RWPE2 (cell line): ENCODE data around the gene CDK17.
"Not testable (repeated sequence)": the region's sequence is repeated elsewhere in the genome, so short reads cannot be mapped to it uniquely, and the experiment has no call there.

Source experiments
- ATAC-seq: fragments of 200-7000 bp; cut with Tn5 transposase; 3 replicates; pipeline ENCODE4 v1.9.1; 2021; ENCODE audit warnings: low read depth
- DNase-seq: peaks from one replicate; pipeline ENCODE4 v3.0.0-alpha.2; 2020; ENCODE audit warnings: low spot score
- H3K27ac ChIP-seq: fragments of 450-650 bp; 2 replicates; pipeline ENCODE4 v1.5.1; 2017; ENCODE audit warnings: mild to moderate bottlenecking; ENCODE audit not compliant: poor library complexity, severe bottlenecking
- H3K27me3 ChIP-seq: fragments of 250-450 bp; sonication (Bioruptor Pico); 2 replicates; pipeline ENCODE4 v1.5.1; 2021; ENCODE audit warnings: mild to moderate bottlenecking, moderate library complexity; ENCODE audit not compliant: insufficient read depth, poor library complexity, severe bottlenecking
- H3K36me3 ChIP-seq: fragments of 250-450 bp; sonication (Bioruptor Pico); 2 replicates; pipeline ENCODE4 v1.5.1; 2020; ENCODE audit warnings: low read depth, mild to moderate bottlenecking, moderate library complexity
- H3K4me1 ChIP-seq: fragments of 250-450 bp; sonication (Bioruptor Pico); 2 replicates; pipeline ENCODE4 v1.5.1; 2021; ENCODE audit warnings: mild to moderate bottlenecking, moderate library complexity; ENCODE audit not compliant: insufficient read depth, poor library complexity, severe bottlenecking
- H3K4me3 ChIP-seq: fragments of 250-450 bp; sonication (Bioruptor Pico); 2 replicates; pipeline ENCODE4 v1.5.1; 2021; ENCODE audit warnings: mild to moderate bottlenecking, moderate library complexity; ENCODE audit not compliant: severe bottlenecking
- H3K9me3 ChIP-seq: fragments of 250-450 bp; sonication (Bioruptor Pico); 2 replicates; pipeline ENCODE4 v1.5.1; 2021; ENCODE audit warnings: mild to moderate bottlenecking, moderate library complexity; ENCODE audit not compliant: severe bottlenecking
- TF ChIP-seq, protein P1 (sequence below): fragments of 450-650 bp; IDR thresholded peaks from one replicate; pipeline ENCODE4 v1.5.1; 2017; ENCODE audit warnings: mild to moderate bottlenecking, moderate library complexity; ENCODE audit not compliant: poor library complexity, severe bottlenecking

The CDK17 gene

DNA sequence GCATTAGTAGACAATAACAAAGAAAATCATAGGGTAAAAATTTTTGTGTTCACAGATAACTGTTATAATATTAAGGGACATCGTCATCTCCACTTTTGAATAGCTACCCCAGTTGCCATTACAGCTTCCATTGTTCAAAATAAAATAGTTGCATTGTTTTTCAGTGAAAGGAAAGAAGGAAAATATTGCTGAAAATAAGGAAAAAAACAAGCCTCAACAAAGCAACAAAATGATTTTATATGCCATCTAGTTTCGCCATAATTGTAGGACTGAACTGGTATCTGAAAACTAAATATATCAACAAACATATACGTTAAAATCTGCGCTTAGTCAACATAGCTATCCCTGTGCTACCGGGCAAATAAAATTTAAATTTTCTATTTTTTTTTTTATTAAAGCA lies 3.3 kb downstream of the CDK17 start:
- H3K27me3 ChIP-seq, result no peaks in the 10 kb centered on the region
- no peak for ATAC-seq
- H3K36me3 ChIP-seq, result peaks cover 9% of the 10 kb centered on the region
- H3K4me3 ChIP-seq, result peak overlapping the region; percentile 92
- no peaks in the 10 kb centered on the region for H3K9me3 ChIP-seq
- TF ChIP-seq, protein P1, sequence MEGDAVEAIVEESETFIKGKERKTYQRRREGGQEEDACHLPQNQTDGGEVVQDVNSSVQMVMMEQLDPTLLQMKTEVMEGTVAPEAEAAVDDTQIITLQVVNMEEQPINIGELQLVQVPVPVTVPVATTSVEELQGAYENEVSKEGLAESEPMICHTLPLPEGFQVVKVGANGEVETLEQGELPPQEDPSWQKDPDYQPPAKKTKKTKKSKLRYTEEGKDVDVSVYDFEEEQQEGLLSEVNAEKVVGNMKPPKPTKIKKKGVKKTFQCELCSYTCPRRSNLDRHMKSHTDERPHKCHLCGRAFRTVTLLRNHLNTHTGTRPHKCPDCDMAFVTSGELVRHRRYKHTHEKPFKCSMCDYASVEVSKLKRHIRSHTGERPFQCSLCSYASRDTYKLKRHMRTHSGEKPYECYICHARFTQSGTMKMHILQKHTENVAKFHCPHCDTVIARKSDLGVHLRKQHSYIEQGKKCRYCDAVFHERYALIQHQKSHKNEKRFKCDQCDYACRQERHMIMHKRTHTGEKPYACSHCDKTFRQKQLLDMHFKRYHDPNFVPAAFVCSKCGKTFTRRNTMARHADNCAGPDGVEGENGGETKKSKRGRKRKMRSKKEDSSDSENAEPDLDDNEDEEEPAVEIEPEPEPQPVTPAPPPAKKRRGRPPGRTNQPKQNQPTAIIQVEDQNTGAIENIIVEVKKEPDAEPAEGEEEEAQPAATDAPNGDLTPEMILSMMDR, result no peak
- peak overlapping the region; percentile 94 for H3K27ac ChIP-seq
- DNase-seq, result no peak
- peaks cover 23% of the 10 kb centered on the region for H3K4me1 ChIP-seq

DNA sequence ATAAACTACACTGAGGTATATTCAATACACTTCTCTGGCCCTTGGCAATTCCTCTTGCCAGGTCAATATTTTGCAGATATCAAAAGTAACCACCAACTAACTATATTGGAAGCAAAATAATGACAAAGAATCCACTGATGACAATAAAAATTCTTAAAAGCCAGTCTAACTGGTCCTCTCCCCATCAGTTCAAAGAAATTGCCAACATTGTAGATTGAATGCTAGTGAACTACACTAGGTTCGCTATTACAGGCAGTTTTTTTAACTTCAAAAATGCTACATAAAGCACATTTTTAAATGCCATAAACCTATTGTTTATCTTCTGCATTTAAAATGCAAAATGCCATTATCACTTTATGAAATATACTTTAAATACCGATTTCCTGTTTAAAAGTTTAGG lies 4.0 kb downstream of the CDK17 start:
- TF ChIP-seq, protein P1, result no peak
- H3K4me1 ChIP-seq, result peaks cover 17% of the 10 kb centered on the region
- DNase-seq (no peak), ATAC-seq (no peak)
- H3K27ac ChIP-seq, result no peak overlapping the region
- no peaks in the 10 kb centered on the region for H3K27me3 ChIP-seq
- no peaks in the 10 kb centered on the region for H3K9me3 ChIP-seq
- H3K36me3 ChIP-seq, result peaks cover 9% of the 10 kb centered on the region
- no peak overlapping the region for H3K4me3 ChIP-seq

DNA sequence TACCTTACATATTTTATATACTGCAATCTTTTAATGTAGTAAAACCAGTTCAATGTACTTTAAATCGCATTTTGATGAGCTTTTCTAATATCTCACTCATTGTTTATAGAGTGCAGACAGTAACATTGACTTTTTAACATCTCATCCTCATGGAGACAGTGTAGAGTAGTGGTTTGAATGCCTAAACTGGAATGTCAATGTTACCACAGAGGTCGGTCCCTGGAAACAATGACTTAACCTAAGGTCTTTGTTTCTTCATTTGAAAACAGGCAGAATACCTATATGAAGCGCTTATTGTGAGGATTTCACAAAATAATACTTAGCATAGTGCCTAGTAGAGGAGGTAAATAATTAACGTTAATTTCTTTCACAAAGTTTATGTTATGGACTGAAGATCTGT lies 5.0 kb downstream of the CDK17 start:
- ATAC-seq (no peak), DNase-seq (no peak)
- Histone ChIP-seq H3K36me3 (peaks cover 9% of the 10 kb centered on the region), H3K4me1 (peaks cover 17% of the 10 kb centered on the region), H3K27me3 (no peaks in the 10 kb centered on the region), H3K4me3 (no peak overlapping the region), H3K9me3 (no peaks in the 10 kb centered on the region), H3K27ac (no peak overlapping the region)
- TF ChIP-seq, protein P1, result no peak

DNA sequence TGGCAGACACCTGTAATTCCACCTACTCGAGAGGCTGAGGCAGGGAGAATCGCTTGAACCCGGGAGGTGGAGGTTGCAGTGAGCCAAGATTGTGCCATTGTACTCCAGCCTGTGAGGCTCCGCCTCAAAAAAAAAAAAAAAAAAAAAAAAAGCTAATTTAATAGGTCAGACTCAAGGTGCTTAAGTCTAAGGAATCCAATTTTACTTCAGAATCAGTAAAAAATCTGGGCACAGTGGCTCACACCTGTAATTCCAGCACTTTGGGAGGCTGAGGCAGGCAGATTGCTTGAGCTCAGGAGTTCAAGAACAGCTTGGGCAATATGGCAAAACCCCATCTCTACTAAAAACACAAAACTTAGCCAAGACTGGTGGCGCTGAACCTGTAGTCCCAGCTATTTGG lies 7.0 kb downstream of the CDK17 start:
- DNase-seq, H3K4me3 ChIP-seq, ATAC-seq, H3K27me3 ChIP-seq, H3K27ac ChIP-seq, H3K9me3 ChIP-seq: not testable (repeated sequence)
- H3K4me1 ChIP-seq, result peaks cover 17% of the 10 kb centered on the region
- peaks cover 12% of the 10 kb centered on the region for H3K36me3 ChIP-seq

DNA sequence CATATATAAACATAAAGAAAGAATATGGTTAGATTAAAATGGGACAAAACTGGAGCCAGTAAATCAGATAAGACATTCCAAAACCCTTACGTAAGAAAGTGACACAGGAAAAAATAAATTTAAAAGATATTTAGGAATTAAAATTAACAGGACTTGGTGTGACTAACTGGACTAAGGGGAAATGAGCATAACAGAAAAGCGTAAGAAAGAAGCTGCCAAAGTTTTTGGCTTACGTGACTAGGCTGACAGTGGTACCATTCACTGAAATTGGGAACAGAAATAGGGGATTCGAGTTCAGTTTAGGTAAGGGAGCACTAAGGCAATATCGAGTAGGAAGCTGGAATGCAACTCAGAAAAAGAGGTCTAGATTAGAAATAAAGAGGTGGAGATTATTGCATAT lies 7.8 kb downstream of the CDK17 start:
- Histone ChIP-seq H3K4me3 (no peak overlapping the region), H3K4me1 (peaks cover 12% of the 10 kb centered on the region), H3K27me3 (no peaks in the 10 kb centered on the region), H3K9me3 (no peaks in the 10 kb centered on the region), H3K27ac (no peak overlapping the region), H3K36me3 (peaks cover 15% of the 10 kb centered on the region)
- DNase-seq, result no peak
- no peak for ATAC-seq
- TF ChIP-seq, protein P1, result no peak
